Measurements from ENCODE around the gene ZSWIM3. TPM values are rescaled to one million over a fixed set of nuclear protein-coding genes. Genes with fewer than 3 reads are reported as not detected.
"Not testable (repeated sequence)": the region's sequence is repeated elsewhere in the genome, so short reads cannot be mapped to it uniquely, and the experiment has no call there.

The ZSWIM3 gene
- total and polyA plus RNA-seq, 4 donors, result 1.5 to 4.5 (median 2.1) TPM

DNA sequence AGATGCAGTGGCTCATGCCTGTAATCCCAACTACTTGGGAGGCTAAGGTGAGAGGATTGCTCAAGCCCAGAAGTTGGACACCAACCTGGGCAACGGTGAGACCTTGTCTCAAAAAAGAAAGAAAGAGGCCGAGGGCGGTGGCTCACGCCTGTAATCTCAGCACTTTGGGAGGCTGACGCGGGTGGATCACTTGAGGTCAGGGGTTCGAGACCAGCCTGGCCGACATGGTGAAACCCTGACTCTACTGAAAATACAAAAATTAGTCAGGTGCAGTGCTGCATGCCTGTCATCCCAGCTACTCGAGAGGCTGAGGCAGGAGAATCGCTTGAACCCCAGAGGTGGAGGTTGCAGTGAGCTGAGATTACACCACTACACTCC, 16.7 kb downstream of the ZSWIM3 start:
- WGBS, 2 donors, result 95 to 98% methylated on average over 10 of the region's 10 CpGs
- H3K27me3 ChIP-seq (ENCODE audit: control insufficient read depth in 1 of 2, insufficient read depth in 2 of 2, low read length in 1 of 2); ATAC-seq (ENCODE audit: low FRiP score); DNase-seq; H3K4me3 ChIP-seq (ENCODE audit: low read length in 2 of 2); intact Hi-C loops (cut with DNase I); H3K4me1 ChIP-seq (ENCODE audit: control insufficient read depth in 1 of 2, insufficient read depth in 2 of 2, low read length in 2 of 2); H3K9me3 ChIP-seq (ENCODE audit: control insufficient read depth, low read length); H3K27ac ChIP-seq (ENCODE audit: low read depth in 1 of 2, low read length in 2 of 2): not testable (repeated sequence)
- peaks cover 0 to 10% of the 10 kb centered on the region in 2 donors for H3K36me3 ChIP-seq (ENCODE audit: control insufficient read depth in 1 of 2, insufficient read depth in 2 of 2, low read length in 1 of 2)

DNA sequence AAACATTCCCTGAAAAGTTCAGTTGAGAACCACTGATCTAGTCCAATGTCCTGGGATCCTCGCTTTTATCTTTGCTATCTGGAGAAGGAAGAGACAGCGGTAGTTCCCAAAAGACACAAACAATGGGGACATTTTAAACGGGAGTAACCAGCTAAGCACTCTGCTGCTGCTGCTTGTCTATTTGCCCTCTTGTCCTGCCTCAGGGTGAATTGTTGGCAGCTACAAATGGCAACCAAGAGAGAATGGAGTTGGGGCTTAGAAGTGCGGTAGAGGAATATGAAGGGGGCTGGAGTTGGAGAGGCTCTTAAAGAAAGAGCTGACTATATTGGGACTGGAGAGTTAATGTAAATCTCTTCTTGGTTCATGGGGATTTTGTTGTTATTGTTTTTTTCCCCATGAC, 17.2 kb downstream of the ZSWIM3 start:
- no peak for ATAC-seq (ENCODE audit: low FRiP score)
- Histone ChIP-seq H3K4me3 (ENCODE audit: low read length in 2 of 2) (no peak overlapping the region), H3K4me1 (ENCODE audit: control insufficient read depth in 1 of 2, insufficient read depth in 2 of 2, low read length in 2 of 2) (no peaks in the 10 kb centered on the region), H3K9me3 (ENCODE audit: control insufficient read depth, low read length) (no peaks in the 10 kb centered on the region), H3K36me3 (ENCODE audit: control insufficient read depth in 1 of 2, insufficient read depth in 2 of 2, low read length in 1 of 2) (peaks cover 0 to 10% of the 10 kb centered on the region in 2 donors), H3K27ac (ENCODE audit: low read depth in 1 of 2, low read length in 2 of 2) (no peak overlapping the region), H3K27me3 (ENCODE audit: control insufficient read depth in 1 of 2, insufficient read depth in 2 of 2, low read length in 1 of 2) (no peaks in the 10 kb centered on the region)
- intact Hi-C loops (cut with DNase I), result no loop called here
- 79 to 86% methylated on average over 4 of the region's 4 CpGs for WGBS, 2 donors
- DNase-seq, result no peak

DNA sequence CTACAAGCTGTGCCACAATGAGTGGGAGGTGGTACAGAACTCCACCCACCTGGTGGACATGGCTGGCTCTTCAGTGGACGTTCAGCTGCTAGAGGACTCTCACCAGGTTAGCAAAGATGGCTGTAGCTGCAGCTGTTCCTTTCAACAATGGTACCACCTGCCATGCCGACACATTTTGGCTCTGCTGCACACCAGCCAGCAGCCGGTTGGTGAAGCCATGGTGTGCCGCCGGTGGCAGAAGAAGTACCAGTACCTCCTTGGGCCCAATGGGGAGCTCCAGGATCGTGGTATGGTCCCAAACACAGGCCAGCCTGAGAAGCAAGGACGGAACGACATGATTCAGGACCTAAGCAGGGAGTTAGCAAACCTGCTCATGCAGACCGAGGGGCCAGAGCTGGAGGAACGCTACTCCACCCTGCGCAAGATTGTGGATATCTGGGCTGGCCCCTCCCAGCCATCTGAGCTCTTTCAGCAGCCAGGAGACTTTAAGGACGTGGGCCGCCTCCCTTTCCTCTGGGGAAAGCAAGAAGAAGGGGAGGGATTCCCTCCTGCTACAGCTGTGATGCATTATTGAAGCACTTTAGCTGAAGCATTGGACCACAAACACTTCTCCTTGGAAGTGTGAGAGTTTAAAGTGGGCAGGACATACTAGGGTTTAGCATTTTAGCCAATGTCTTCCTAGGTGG, 20.8 kb downstream of the ZSWIM3 start:
- Histone ChIP-seq H3K27ac (ENCODE audit: low read depth in 1 of 2, low read length in 2 of 2) (no peak overlapping the region), H3K9me3 (ENCODE audit: control insufficient read depth, low read length) (no peaks in the 10 kb centered on the region), H3K4me3 (ENCODE audit: low read length in 2 of 2) (no peak overlapping the region), H3K36me3 (ENCODE audit: control insufficient read depth in 1 of 2, insufficient read depth in 2 of 2, low read length in 1 of 2) (peaks cover 0 to 10% of the 10 kb centered on the region in 2 donors), H3K27me3 (ENCODE audit: control insufficient read depth in 1 of 2, insufficient read depth in 2 of 2, low read length in 1 of 2) (no peaks in the 10 kb centered on the region), H3K4me1 (ENCODE audit: control insufficient read depth in 1 of 2, insufficient read depth in 2 of 2, low read length in 2 of 2) (no peaks in the 10 kb centered on the region)
- DNase-seq (no peak), ATAC-seq (ENCODE audit: low FRiP score) (no peak)
- intact Hi-C loops (cut with DNase I), result no loop called here
- 87 to 91% methylated on average over 13 of the region's 13 CpGs for WGBS, 2 donors

DNA sequence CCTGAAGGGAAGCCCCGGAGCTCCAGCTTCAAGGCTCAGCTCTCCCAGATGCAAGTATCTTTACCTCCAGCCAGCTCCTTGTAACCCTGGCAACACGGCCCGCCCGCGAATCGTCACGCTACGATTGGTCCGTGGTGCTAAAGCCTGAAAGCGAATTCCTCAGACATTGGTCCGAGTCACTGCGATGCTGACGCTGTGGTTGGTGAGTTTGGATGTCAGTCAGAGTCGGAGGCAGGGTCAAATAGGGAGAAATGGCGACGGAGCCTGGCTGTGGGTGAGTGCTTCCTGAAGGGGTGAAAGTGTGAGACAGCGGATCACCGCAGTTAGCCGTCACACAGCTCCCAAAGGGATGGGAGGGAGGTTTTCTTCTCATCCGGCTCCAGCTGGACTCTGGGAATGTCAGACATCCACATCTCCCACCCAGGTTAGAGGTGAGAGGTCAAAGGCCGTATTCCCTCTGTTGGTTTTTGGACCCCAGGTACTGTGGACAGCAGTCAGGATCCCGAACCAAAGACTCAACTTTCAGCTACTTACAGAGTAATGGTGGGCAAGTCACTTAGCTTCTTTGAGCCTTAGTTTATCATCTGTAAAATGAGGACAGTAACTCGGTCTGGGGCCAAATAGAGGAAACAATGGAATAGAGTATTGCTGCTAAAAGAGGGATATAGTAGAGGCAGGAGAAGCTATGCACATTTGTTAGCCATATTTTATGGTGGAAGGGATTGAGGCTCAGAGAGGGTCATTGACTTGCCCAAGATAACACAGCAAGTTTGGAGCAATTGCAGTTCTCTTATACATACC, 23.8 kb downstream of the ZSWIM3 start, which contains the start of gene ZSWIM1:
Gene ZSWIM1, plus strand, starts transcription at position 240 of the 801 bp plus-strand sequence. CDS start 1,366 bp downstream, outside the sequence.
- no peaks in the 10 kb centered on the region for H3K9me3 ChIP-seq (ENCODE audit: control insufficient read depth, low read length)
- H3K27ac ChIP-seq (ENCODE audit: low read depth in 1 of 2, low read length in 2 of 2), result peak within 1 kb of the TSS in 1 of 2 donors; percentile 74
- no peaks in the 10 kb centered on the region for H3K4me1 ChIP-seq (ENCODE audit: control insufficient read depth in 1 of 2, insufficient read depth in 2 of 2, low read length in 2 of 2)
- peak; percentile 99 to 100 for DNase-seq
- ATAC-seq (ENCODE audit: low FRiP score), result peak; percentile 97
- peaks cover 0 to 12% of the 10 kb centered on the region in 2 donors for H3K36me3 ChIP-seq (ENCODE audit: control insufficient read depth in 1 of 2, insufficient read depth in 2 of 2, low read length in 1 of 2)
- peak within 1 kb of the TSS; percentile 29 to 45 for H3K4me3 ChIP-seq (ENCODE audit: low read length in 2 of 2)
- intact Hi-C loops (cut with DNase I), result loop anchor here in 1 of 2 donors (10.0 kb wide), 1 partner anchor 46 kb away; the partner anchor contains the start of gene SNX21
- H3K27me3 ChIP-seq (ENCODE audit: control insufficient read depth in 1 of 2, insufficient read depth in 2 of 2, low read length in 1 of 2), result no peaks in the 10 kb centered on the region
- 0% methylated on average over 23 of the region's 23 CpGs for WGBS, 2 donors

GRCh38 chr20:45882469-45883099, 25.2 kb downstream of the ZSWIM3 start:
- Histone ChIP-seq H3K4me1 (ENCODE audit: control insufficient read depth in 1 of 2, insufficient read depth in 2 of 2, low read length in 2 of 2) (no peaks in the 10 kb centered on the region), H3K36me3 (ENCODE audit: control insufficient read depth in 1 of 2, insufficient read depth in 2 of 2, low read length in 1 of 2) (peaks cover 0 to 4% of the 10 kb centered on the region in 2 donors), H3K9me3 (ENCODE audit: control insufficient read depth, low read length) (no peaks in the 10 kb centered on the region), H3K27ac (ENCODE audit: low read depth in 1 of 2, low read length in 2 of 2) (no peak overlapping the region), H3K27me3 (ENCODE audit: control insufficient read depth in 1 of 2, insufficient read depth in 2 of 2, low read length in 1 of 2) (no peaks in the 10 kb centered on the region), H3K4me3 (ENCODE audit: low read length in 2 of 2) (no peak overlapping the region)
- 77 to 81% methylated on average over 4 of the region's 4 CpGs for WGBS, 2 donors
- intact Hi-C loops (cut with DNase I), result loop anchor here in 1 of 2 donors (10.0 kb wide), 1 partner anchor 48 kb away; the partner anchor contains the start of gene SNX21
- no peak for DNase-seq
- no peak for ATAC-seq (ENCODE audit: low FRiP score)

DNA sequence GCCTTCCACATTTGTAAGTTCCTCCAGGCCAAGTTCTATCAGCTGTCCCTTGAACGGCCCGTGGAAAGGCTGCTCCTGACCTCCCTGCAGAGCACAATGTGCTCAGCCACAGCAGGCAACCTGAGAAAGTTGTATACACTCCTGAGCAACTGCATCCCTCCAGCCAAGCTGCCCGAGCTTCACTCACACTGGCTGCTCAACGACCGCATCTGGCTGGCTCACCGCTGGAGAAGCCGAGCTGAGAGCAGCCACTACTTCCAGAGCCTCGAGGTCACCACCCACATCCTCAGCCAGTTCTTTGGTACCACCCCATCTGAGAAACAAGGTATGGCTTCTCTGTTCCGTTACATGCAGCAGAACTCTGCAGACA, 25.7 kb downstream of the ZSWIM3 start:
- no peaks in the 10 kb centered on the region for H3K27me3 ChIP-seq (ENCODE audit: control insufficient read depth in 1 of 2, insufficient read depth in 2 of 2, low read length in 1 of 2)
- 76% methylated on average over 9 of the region's 9 CpGs for WGBS, 2 donors
- DNase-seq, result no peak
- H3K9me3 ChIP-seq (ENCODE audit: control insufficient read depth, low read length), result no peaks in the 10 kb centered on the region
- ATAC-seq (ENCODE audit: low FRiP score), result no peak
- intact Hi-C loops (cut with DNase I), result loop anchor here in 1 of 2 donors (10.0 kb wide), 1 partner anchor 48 kb away; the partner anchor contains the start of gene SNX21
- no peak overlapping the region for H3K4me3 ChIP-seq (ENCODE audit: low read length in 2 of 2)
- H3K36me3 ChIP-seq (ENCODE audit: control insufficient read depth in 1 of 2, insufficient read depth in 2 of 2, low read length in 1 of 2), result peaks cover 0 to 2% of the 10 kb centered on the region in 2 donors
- H3K27ac ChIP-seq (ENCODE audit: low read depth in 1 of 2, low read length in 2 of 2), result no peak overlapping the region
- no peaks in the 10 kb centered on the region for H3K4me1 ChIP-seq (ENCODE audit: control insufficient read depth in 1 of 2, insufficient read depth in 2 of 2, low read length in 2 of 2)

- DNase-seq, result peak in 1 of 2 donors; percentile 72
- no peak for ATAC-seq (ENCODE audit: low FRiP score)
- Histone ChIP-seq H3K9me3 (ENCODE audit: control insufficient read depth, low read length) (no peaks in the 10 kb centered on the region), H3K36me3 (ENCODE audit: control insufficient read depth in 1 of 2, insufficient read depth in 2 of 2, low read length in 1 of 2) (peaks cover 0 to 2% of the 10 kb centered on the region in 2 donors), H3K27me3 (ENCODE audit: control insufficient read depth in 1 of 2, insufficient read depth in 2 of 2, low read length in 1 of 2) (no peaks in the 10 kb centered on the region), H3K4me1 (ENCODE audit: control insufficient read depth in 1 of 2, insufficient read depth in 2 of 2, low read length in 2 of 2) (no peaks in the 10 kb centered on the region), H3K27ac (ENCODE audit: low read depth in 1 of 2, low read length in 2 of 2) (no peak overlapping the region), H3K4me3 (ENCODE audit: low read length in 2 of 2) (no peak overlapping the region)
- intact Hi-C loops (cut with DNase I), result loop anchor here in 1 of 2 donors (10.0 kb wide), 1 partner anchor 52 kb away; the partner anchor contains the start of gene SNX21
- WGBS, 2 donors, result 85 to 87% methylated on average over 19 of the region's 19 CpGs
Measured at GRCh38 chr20:45886590-45887345, 29.4 kb downstream of the ZSWIM3 start.

DNA sequence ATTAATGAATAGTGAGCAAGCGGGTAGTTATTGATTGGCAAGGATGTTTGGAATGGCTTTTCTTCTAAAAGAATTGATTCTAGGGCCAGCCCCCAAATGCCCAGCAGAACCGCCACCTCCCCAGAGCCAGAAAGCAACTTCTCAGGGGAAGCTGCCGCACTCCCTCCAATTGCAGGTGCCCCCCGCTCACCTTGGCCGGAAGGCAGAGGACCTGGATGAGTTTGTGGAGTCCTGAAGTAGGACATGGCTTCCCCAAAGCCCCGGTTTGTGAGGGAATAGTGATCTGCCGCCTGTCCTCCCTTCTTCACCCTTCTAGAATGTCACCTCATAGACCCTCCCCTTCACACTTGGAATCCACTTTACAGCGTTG, 29.9 kb downstream of the ZSWIM3 start, which contains the start of gene SPATA25:
Gene SPATA25, minus strand, starts transcription at position 277 of the 370 bp plus-strand sequence. Its CDS starts 32 bp downstream, at position 245.
- no peaks in the 10 kb centered on the region for H3K27me3 ChIP-seq (ENCODE audit: control insufficient read depth in 1 of 2, insufficient read depth in 2 of 2, low read length in 1 of 2)
- peaks cover 0 to 2% of the 10 kb centered on the region in 2 donors for H3K36me3 ChIP-seq (ENCODE audit: control insufficient read depth in 1 of 2, insufficient read depth in 2 of 2, low read length in 1 of 2)
- H3K4me1 ChIP-seq (ENCODE audit: control insufficient read depth in 1 of 2, insufficient read depth in 2 of 2, low read length in 2 of 2), result no peaks in the 10 kb centered on the region
- H3K9me3 ChIP-seq (ENCODE audit: control insufficient read depth, low read length), result no peaks in the 10 kb centered on the region
- H3K4me3 ChIP-seq (ENCODE audit: low read length in 2 of 2), result no peak within 1 kb of the TSS
- peak in 1 of 2 donors; percentile 28 for DNase-seq
- WGBS, 2 donors, result 91 to 95% methylated on average over 8 of the region's 8 CpGs
- ATAC-seq (ENCODE audit: low FRiP score), result no peak
- intact Hi-C loops (cut with DNase I), result loop anchor here in 1 of 2 donors (10.0 kb wide), 1 partner anchor 53 kb away; the partner anchor contains the start of gene SNX21
- H3K27ac ChIP-seq (ENCODE audit: low read depth in 1 of 2, low read length in 2 of 2), result no peak within 1 kb of the TSS
